Superior temporal gyrus (tissue), 1 donor: Measurements from ENCODE around the gene LIN54.
"Not testable (repeated sequence)": the region's sequence is repeated elsewhere in the genome, so short reads cannot be mapped to it uniquely, and the experiment has no call there.

Experiments used
- DNase-seq: peaks from one replicate; pipeline ENCODE4 v3.0.0-alpha.2; 2016; ENCODE audit errors: extremely low spot score

The LIN54 gene

DNA sequence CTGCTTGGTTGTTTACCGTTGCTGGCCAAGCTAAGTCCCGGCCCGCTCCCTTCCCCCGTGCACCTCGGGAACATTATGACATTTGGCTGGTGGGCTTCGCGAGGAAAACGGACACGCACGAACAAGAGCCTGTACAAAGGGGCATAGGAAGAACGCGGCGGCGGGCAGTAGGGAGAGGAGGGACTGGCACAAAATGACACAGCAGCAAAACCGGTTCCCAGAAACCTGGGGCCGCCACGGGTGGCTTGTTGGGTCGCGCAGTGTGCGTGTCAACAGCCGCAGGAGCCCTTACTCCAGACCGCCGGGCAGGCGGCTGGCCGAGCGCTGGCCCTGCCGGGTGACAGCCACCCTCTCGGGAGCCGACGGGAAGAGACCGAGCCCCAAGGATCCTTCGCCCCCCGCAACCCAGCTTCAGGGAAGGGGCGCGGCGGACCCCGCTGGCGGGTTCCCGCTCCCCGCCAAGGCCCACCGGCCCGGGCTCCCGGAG lies 1.6 kb upstream of the LIN54 start:
- DNase-seq = no peak

DNA sequence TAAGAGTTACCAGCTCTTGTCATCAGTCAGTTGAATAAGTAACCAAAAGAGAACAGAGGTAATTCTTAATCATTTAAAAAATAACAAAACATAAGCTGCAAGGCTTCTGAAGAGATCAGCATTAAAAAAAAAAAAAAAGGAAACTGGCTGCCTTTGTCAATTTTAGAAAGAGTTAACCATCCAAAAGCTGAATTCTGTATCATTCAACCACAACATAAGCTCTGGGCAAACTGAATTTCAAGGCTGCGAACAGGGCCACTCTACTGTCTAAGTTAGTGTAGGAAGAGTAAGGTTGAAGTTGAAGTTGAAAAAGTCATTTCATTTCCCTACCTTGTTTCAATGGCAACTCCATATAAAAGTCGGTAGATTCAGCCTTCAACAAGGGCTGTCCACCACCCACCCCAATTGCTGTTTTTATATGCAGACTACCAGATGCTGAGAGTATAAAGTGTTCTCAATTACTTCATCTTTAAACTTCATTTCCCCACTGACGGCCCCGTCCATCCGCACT lies 1.1 kb upstream of the LIN54 start:
- peak; percentile 64 for DNase-seq

DNA sequence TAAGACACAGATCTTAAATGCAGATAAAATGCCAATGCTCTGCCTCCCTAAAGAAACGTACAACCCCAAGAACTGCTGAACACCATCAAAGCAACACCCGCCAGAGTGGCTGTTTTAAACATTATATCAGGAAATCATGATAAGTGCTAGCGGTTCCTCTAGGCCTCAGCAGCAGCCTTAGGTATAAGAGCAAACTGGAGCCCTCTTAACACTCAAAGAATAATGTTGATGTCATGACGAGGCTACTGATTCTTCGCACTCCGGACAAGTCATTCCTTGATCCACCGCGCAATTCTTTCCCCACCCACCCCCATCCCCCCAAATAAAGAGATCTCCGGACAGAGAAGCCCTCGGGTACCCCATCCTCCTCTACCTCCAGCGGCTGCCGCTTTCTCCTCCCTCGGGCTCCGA lies 507 bp downstream of the LIN54 start:
- DNase-seq = peak; percentile 48

DNA sequence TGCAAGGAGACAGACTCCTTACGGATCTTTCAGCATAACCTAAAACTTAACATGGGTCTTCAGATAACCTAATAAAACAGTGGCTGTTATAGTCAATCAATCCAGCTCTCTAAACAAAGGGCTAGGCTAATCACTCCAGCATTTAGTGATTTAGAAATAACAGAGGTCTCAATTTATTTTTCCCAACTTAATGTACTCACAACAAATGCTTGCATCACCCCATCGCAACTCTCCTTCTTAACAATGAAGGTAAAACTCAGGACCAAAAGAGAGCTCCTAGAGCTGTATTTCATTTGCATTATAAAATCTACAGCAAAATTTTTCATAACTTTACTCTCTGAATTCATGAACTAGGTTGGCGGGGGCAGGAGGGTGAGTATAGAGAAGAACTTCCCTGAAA lies 1.1 kb downstream of the LIN54 start:
- DNase-seq = no peak

DNA sequence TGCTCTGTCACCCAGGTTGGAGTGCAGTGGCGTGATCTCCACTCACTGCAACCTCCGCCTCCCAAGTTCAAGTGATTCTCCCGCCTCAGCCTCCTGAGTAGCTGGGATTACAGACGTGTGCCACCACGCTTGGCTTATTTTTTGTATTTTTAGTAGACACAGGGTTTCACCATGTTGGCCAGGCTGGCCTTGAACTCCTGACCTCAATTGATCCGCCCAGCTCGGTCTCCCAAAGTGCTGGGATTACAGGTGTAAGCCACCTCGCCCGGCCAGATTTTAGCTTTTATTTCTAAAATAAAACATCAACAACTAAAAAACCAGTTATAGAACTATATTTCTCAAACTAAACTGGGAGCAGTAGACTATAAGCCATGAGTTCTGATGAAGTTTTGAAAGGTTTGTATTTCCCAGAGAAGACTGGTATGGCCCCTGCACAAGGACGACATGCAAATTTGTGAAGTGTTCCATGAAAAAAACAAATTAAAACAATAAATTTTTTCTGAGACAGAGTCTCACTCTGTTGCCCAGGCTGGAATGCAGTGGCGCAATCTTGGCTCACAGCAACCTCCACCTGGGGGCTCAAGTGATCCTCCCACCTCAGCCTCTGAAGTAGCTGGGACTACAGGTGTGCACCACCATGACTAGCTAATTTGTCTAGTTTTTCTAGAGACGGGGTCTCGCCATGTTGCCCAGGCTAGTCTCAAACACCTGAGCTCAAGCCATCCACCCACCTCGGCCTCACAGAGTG lies 7.4 kb downstream of the LIN54 start:
- DNase-seq = not testable (repeated sequence)

DNA sequence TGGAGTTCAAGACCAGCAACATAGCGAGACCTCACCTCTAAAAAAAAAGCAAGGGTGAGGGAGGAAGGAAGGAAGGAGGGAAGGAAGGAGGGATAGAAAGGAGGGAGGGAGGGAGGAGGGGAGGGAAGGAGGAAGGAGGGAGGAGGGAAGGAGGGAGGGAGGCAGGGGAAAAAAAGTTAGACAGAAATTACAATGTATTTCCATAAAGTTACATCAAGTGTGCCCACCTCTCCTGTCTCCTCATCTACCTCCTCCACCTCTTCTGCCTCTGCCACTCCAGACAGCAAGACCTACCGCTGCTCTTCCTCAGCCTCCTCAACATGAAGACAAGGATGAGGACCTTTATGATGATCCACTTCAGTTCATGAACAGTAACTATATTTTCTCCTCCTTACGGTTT lies 8.3 kb downstream of the LIN54 start:
- DNase-seq = no peak

DNA sequence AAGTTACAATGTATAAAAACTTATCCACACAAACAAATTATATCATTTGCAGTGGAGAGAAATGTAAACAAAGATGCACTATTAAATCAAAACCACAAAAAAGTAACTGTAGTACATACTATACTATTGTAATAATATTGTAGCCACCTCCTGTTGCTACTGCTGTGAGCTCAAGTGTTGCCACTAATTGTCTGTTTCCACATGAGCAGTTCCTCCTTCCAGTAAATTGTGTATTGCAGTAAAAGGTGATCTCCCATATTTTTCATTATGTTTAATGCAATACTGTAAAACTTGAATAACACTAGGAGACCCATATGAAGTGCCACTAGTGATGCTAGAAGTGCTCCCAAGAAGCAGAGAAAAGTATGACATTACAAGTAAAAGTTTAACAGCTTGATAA lies 11.7 kb downstream of the LIN54 start:
- DNase-seq = no peak

DNA sequence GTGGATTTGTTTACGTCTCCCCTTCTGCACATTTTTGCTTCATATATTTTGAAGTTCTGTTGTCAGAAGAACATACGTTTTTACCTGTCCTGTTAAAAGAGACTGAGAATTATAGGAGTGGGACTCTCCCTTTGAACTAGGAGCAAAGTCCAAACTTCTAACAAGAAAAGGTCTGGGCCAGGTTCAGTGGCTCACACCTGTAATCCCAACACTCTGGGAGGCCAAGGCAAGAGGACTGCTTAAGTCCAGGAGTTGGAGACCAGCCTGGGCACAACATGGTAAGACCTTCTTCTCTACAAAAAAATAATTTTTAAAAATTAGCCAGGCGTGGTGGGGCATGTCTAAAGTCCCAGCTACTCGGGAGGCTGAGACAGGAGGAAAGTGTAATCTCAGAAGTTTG lies 15.8 kb downstream of the LIN54 start:
- no peak for DNase-seq

DNA sequence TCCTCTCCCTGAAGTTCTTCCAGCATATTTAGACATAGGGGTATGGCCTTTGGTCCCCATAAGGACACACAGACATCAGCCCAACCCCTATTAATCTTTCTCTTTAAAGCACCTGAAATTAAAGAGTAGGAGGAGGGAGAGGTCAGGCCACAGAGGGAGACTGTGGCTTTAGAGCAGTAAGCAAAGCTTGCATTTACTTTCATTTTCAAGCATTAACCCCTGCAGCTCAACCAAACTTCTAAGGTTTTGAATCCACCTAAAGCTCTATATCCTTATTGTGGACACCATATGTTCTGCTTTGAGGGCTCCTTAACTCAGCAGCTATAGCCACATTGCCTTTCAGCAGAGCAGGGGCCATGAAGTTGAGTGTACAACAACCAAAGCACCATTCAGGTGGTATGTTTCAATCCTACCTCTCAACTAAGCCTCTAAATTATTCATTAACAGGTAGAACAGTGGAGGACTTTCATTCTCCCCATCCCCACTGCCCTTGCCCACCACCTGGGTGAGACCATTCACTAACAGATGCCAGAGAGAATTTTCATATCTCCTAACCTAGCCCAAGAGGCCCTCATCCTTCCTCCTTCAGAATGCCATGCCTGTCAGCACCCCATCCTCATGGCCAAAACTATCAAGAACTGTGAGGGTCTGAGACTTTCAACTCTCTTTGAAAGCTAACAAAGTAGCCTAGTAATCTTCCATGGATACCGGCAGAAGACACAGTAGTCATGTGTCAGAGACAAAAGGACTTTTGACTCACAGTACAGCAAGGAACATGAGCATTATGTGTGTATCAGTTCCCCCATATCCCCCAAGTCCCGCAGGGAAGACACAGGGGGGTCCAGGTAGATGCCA lies 20.8 kb downstream of the LIN54 start:
- DNase-seq = no peak

DNA sequence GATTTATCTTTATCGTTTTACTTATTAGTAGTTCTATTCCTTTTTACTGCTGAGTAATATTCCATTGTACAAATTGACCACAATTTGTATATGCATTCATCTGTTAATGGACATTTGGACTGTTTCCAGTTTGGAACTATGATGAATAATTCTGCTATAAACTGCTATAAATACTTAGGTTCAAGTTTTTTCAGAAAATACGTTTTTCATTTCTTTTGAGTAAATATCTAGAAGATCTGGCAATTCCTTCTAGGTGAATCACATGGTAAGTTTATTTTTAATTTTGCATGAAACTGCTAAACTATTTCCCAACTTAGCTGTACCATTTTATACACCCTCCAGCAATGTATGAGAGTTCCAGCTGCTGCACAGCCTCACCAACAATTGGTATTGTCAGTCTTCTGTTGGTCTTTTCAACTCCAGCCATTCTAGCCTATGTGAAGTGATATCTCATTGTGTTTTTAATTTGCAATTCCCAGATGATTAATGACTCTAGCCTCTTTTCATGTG lies 22.2 kb downstream of the LIN54 start:
- DNase-seq = no peak

DNA sequence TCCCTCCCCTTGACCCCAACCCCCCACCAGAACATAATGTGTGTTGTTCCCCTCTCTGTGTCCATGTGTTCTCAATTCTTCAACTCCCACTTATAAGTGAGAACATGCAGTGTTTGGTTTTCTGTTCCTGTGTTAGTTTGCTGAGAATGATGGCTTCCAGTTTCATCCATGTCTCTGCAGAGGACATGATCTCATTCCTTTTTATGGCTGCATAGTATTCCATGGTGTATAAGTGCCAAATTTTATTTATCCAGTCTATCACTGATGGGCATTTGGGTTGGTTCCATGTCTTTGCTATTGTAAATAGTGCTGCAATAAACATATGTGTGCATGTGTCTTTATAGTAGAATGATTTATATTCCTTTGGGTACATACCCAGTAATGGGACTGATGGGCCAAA lies 23.1 kb downstream of the LIN54 start:
- DNase-seq = not testable (repeated sequence)

DNA sequence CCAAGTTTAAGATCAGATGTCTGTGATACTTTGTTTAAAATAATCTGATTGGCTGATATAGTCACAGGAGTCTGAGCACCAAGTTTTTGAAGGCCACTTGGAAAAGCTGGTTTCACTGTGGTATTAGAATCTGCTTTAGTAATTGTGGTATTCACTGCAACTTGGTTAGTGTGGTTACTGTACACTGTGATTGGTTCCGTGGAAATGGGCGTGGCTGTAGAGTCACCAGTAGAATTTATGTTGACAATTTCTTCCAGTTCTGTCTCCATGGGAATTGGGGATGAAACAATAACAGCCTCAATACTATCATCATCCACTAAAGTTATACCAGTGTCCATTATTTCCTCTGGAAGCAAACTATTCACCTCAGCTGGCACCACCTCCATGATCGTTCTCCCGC lies 26.2 kb downstream of the LIN54 start:
- DNase-seq = no peak

DNA sequence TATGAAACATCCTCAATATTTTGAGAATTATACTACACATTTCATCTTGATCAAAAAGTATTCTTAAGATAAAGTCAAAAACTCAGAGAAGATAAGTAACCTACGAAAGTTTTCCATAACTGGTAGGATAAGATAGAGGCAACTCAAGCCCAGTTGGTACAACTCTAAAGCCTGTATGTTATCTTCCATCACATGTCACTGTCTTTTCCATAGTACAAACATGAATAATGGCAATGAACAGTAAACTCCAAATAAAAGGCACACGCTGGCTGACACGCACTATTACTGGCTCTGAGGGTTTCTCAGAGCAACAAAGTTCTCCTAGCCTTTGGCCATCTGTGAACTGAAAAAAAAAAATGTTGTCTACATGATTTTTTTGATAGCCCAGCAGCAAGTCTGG lies 27.2 kb downstream of the LIN54 start:
- no peak for DNase-seq

DNA sequence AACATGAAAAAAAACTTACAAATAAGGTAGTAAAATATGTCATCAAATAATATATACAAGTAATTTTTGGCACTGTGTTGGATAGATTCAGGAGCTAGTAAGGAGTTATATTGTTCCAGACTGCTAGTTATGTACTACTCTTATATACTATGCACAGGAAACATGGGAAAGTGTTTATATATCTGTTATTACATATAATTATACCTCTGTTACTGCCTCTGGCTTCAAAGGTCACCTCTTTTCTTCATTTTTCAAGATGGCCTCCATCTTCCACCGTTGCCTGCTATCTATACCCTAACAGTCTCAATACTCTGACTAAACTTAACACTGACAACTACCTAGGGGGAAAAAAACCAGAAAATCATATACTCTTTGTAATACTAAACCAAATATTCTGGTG lies 29.5 kb downstream of the LIN54 start:
- DNase-seq = no peak

DNA sequence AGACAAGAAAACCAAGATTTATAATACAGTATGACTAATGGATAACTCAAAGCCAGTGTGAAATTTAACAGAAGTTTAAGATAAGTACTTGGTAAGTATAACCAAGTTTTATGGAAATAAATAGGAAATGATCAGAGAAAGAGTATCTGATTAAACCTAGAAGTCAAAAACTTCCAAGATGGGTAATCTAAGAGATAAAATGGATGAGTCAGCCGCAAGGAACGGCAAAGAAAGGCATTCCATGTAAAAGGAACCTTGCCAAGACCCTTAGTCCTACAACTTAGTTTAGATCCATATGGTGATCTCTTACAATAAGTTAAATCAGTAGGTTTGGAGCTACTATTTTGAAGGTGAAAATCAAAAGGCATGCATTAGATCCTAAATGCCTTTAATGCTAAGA lies 34.8 kb downstream of the LIN54 start:
- no peak for DNase-seq

DNA sequence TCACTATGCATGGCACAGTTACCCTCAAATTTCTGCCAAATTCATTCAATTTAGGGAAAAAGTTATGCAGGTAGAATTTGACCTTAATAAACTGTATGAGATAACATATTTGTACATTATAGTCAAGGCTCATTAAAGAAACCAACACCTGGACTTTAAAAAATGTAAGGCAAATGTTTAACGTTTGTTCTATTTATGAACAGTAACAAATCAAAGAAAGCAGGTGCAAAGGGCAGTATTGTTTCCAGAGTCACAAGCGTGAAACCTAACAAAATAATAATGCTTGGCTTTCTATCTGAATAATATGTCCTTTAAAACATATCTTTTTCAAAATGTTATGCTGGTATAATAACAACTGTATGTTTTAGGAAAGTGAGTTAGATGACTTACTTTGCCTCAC lies 41.2 kb downstream of the LIN54 start:
- DNase-seq = no peak

DNA sequence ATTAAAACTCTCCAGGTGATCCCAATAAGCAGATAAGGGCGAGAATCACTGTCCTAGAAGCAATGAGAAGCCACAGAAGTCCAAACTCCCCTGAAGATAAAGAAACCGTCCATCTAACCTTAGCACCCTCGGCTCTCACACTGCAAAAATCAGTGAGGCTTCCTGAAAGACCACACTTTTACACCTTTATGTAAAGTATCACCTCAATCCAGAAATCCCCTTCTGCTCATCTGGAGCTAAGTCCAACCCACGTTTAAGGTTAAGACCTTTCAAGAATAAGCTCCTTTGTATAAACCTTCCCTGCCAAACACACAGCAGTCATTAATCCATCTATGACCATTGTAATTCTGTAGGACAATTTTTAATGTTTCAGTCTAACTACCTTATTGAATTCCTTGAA lies 41.7 kb downstream of the LIN54 start:
- no peak for DNase-seq

DNA sequence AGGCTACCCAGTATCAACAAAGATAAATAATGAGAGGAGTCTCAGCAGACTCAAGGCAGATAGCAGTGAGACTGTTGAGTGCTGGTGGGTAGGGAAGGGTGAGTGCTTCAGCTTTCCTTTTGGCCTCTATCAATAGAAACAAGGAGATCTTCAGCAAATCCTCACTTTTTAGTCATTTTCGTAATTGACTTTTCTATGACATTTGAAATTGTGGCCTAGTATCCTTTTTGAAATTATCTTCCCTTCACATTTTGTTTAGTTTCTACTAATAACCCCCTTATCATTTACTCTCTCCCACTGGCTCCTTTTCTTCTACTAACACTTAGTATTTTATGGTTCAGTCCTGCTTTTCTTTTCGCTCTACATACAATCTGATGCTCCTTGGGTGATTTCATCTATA lies 44.9 kb downstream of the LIN54 start:
- no peak for DNase-seq

DNA sequence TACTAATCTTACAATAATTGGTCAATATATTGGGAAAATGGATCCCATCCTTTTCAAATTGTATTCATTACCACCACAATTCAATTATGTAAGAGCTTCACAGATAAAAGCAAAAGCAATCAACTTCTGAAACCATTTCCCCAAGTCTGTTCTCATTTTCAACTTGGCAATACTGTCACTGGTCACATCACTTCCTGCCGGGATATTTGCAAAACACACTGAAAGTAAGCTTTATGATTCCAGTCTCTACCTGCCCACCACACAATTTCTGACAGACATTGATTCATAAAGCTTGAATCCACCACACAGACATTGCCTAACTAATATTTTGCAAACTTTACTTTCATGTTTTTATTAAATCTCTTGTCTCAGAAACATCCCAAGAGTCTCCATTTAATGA lies 53.6 kb downstream of the LIN54 start:
- DNase-seq = no peak

DNA sequence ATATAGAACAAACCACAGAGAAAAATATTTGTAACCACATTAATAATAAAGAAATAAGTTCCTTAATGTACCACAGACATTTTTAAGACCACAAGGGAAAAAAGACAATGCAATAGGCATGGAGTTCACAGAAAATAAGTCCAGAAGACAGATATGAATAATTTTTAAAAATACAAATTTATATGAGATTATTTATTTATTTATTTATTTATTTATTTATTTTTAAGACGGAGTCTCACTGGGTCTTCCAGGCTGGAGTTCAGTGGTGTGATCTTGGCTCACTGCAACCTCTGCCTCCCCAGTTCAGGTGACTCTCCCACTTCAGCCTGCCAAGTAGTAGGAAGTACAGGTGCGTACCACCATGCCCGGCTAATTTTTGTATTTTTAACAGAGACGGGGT lies 56.4 kb downstream of the LIN54 start:
- no peak for DNase-seq

DNA sequence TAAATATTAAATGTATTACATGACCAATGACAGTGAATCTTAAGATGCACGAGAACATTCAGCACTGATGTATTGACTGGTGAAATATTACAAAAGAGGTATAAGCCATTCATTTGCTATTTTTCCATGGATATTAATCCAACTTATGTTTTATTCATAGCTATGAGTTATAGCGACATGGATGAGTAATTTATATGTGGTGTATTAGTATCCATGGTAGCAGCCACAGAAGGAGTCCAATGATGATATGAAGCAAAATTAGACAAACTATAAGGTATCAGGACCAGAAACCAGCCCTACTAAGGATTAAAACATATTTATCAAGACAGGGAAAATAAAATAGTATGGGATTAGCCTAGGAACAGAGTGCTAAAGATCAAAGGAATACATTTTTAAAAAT lies 59.4 kb downstream of the LIN54 start:
- DNase-seq = no peak

DNA sequence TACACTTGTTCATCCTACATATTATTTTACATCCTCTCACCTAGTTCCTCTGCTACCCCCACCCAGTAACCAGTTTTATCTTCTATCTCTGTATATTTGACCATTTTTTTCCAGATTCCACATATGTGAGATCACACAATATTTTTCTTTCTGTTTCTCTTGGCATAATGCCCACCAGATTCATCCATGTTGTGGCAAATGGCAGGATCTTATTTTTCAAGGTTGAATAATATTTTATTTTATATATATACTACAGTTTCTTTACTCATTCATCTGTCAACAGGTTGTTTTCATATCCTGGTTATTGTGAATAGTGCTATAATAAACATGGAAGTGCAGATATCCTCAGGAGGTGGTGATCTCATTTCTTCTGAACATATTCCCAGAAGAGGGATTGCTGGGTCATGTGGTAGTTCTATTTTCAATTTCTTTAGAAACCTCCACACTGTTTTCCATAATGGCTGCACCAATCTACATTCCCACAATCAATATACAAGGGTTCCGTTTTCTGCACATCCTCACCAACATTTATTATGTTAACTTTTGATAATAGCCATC lies 61.9 kb downstream of the LIN54 start:
- no peak for DNase-seq
